Posterior vena cava (tissue), 2 donors: ENCODE measurements around the gene NRL. TPM values are rescaled to one million over a fixed set of nuclear protein-coding genes. Genes with fewer than 3 reads are reported as not detected.
"Not testable (repeated sequence)": the region's sequence is repeated elsewhere in the genome, so short reads cannot be mapped to it uniquely, and the experiment has no call there.

Experiments used
- DNase-seq: peaks from one replicate; pipeline ENCODE4 v3.0.0-alpha.2; 2020; ENCODE audit warnings: low spot score
- intact Hi-C, 2 donors: fragments of 100-400 bp; cut with DNase I; formaldehyde crosslinking; loops; one replicate each; pipeline versions ENCODE4 v1.14.1 to v1.14.2; 2022 to 2023
- microRNA-seq, 2 donors: library from miRNA; unstranded; fragments of <30 nt; microRNA quantifications; one replicate each; pipeline ENCODE4 v1.2.0, GENCODE V29; 2020 to 2021; ENCODE audit warnings: borderline microRNAs expressed in 2 of 2
- total RNA-seq, 2 donors: library from RNA; stranded (reverse); fragmentation: NEBNext Ultra II Directional; extraction: Animal tissue kit (Norgen Biotek cat#: 25700); gene quantifications; one replicate each; pipeline ENCODE4 v1.2.1, GENCODE V29; 2021
- donor health status: DM: yes; HTN: yes; CAD: no.
- donor health status: DM: yes; HTN: yes; CAD: no.

NRL gene
- total RNA-seq, 2 donors from 2014 or later = 1.1 to 1.4 TPM

- not testable (repeated sequence) for DNase-seq
These were observed 65.7 kb downstream of the NRL start for GRCh38 chr14:24049002-24049401.

GRCh38 chr14:24042746-24043145 is 72.0 kb downstream of the NRL start:
- no peak for DNase-seq
- intact Hi-C loops = no loop called here

More at GRCh38 chr14:24049002-24049401, 65.7 kb downstream of the NRL start:
- intact Hi-C loops = loop anchor here in 1 of 2 donors (5.0 kb wide), 1 partner anchor 1527 kb away; no protein-coding TSS in a partner anchor

GRCh38 chr14:24040692-24041091 is 74.1 kb downstream of the NRL start:
- intact Hi-C loops = no loop called here
- DNase-seq = no peak

- intact Hi-C loops = no loop called here
These were observed 76.1 kb downstream of the NRL start for GRCh38 chr14:24038686-24039085.

GRCh38 chr14:24037658-24038037 is 77.1 kb downstream of the NRL start:
- DNase-seq = no peak
- intact Hi-C loops = no loop called here

More at GRCh38 chr14:24038686-24039085, 76.1 kb downstream of the NRL start:
- no peak for DNase-seq

- DNase-seq, intact Hi-C loops: not testable (repeated sequence)
These were observed 77.6 kb downstream of the NRL start for GRCh38 chr14:24036963-24037657.

GRCh38 chr14:24036169-24036962 is 78.4 kb downstream of the NRL start:
- intact Hi-C loops = no loop called here
- peak; percentile 91 for DNase-seq

GRCh38 chr14:24035769-24036168 is 79.0 kb downstream of the NRL start:
- DNase-seq, intact Hi-C loops: not testable (repeated sequence)

GRCh38 chr14:24032727-24033418 is 81.9 kb downstream of the NRL start:
- intact Hi-C loops = no loop called here
- no peak for DNase-seq

- DNase-seq, intact Hi-C loops: not testable (repeated sequence)
These were observed 83.4 kb downstream of the NRL start for GRCh38 chr14:24031331-24031730.

- intact Hi-C loops, DNase-seq: not testable (repeated sequence)
These were observed 85.1 kb downstream of the NRL start for GRCh38 chr14:24029687-24030086.

Small RNA genes within 50 kb of the gene (microRNA-seq; reads per million reads assigned to microRNA genes)
- gene MIR7703 = 0 reads per million in 2 donors

Other genes starting within 250 kb of the NRL start
- 10 to 100 TPM; 15.4 to 16.9 TPM for gene DHRS4, start 161.2 kb downstream of the NRL start, total RNA-seq
- gene DHRS4L2, start 126.0 kb downstream of the NRL start, total RNA-seq = 10 to 100 TPM; 15.1 to 16.9 TPM
- under 1 TPM; 0.14 to 0.23 TPM for gene CARMIL3, start 62.9 kb downstream of the NRL start, total RNA-seq
- 1 to 10 TPM in 1 of 2 donors, under 1 TPM in 1; 0.32 to 1.3 TPM for gene CPNE6, start 43.4 kb downstream of the NRL start, total RNA-seq
- gene PCK2, start 20.6 kb downstream of the NRL start, total RNA-seq = 10 to 100 TPM; 18.8 to 27.4 TPM
- gene DCAF11, start 172 bp downstream of the NRL start, total RNA-seq = 10 to 100 TPM; 32.2 to 37.1 TPM
- gene FITM1, start 15.7 kb upstream of the NRL start, total RNA-seq = under 1 TPM in 1 of 2 donors, not detected in 1; 0.38 TPM
- 100 to 1,000 TPM; 114 to 119 TPM for gene PSME1, start 21.2 kb upstream of the NRL start, total RNA-seq
- gene EMC9, start 26.6 kb upstream of the NRL start, total RNA-seq = 10 to 100 TPM; 10.9 to 14.2 TPM
- 10 to 100 TPM; 72.6 to 97.7 TPM for gene PSME2, start 31.7 kb upstream of the NRL start, total RNA-seq
- gene RNF31, start 32.5 kb upstream of the NRL start, total RNA-seq = 10 to 100 TPM; 34.9 to 53.7 TPM
- 10 to 100 TPM; 53.7 to 92.4 TPM for gene IRF9, start 46.3 kb upstream of the NRL start, total RNA-seq
- 1 to 10 TPM; 8.0 to 9.4 TPM for gene REC8, start 57.1 kb upstream of the NRL start, total RNA-seq
- gene IPO4, start 73.9 kb upstream of the NRL start, total RNA-seq = 10 to 100 TPM; 24.9 to 30.6 TPM
- 10 to 100 TPM; 30.1 to 35.2 TPM for gene TM9SF1, start 80.5 kb upstream of the NRL start, total RNA-seq
- gene TSSK4, start 90.7 kb upstream of the NRL start, total RNA-seq = not detected
- gene CHMP4A, start 98.5 kb upstream of the NRL start, total RNA-seq = 10 to 100 TPM; 41.8 to 42.7 TPM
- 10 to 100 TPM; 22.1 to 23.1 TPM for gene MDP1, start 101.1 kb upstream of the NRL start, total RNA-seq
- gene NEDD8, start 117.4 kb upstream of the NRL start, total RNA-seq = 100 to 1,000 TPM; 121 to 125 TPM
- 10 to 100 TPM; 34.4 to 42.0 TPM for gene GMPR2, start 118.0 kb upstream of the NRL start, total RNA-seq
- 10 to 100 TPM; 77.8 to 85.1 TPM for gene TINF2, start 127.7 kb upstream of the NRL start, total RNA-seq
- 1 to 10 TPM in 1 of 2 donors, under 1 TPM in 1; 0.14 to 1.7 TPM for gene TGM1, start 148.2 kb upstream of the NRL start, total RNA-seq
- 10 to 100 TPM; 14.5 to 17.3 TPM for gene RABGGTA, start 156.6 kb upstream of the NRL start, total RNA-seq
- 10 to 100 TPM; 14.0 to 17.9 TPM for gene DHRS1, start 184.8 kb upstream of the NRL start, total RNA-seq
- gene NOP9, start 184.9 kb upstream of the NRL start, total RNA-seq = 10 to 100 TPM; 19.2 to 20.9 TPM
- gene CIDEB, start 193.0 kb upstream of the NRL start, total RNA-seq = 10 to 100 TPM; 10.1 to 10.8 TPM
- 1 to 10 TPM; 2.5 to 4.0 TPM for gene LTB4R2, start 195.2 kb upstream of the NRL start, total RNA-seq
- gene LTB4R, start 196.6 kb upstream of the NRL start, total RNA-seq = 1 to 10 TPM; 5.6 TPM
- gene ADCY4, start 220.1 kb upstream of the NRL start, total RNA-seq = 10 to 100 TPM; 35.2 to 36.0 TPM
- 1 to 10 TPM; 8.5 to 9.2 TPM for gene RIPK3, start 225.0 kb upstream of the NRL start, total RNA-seq